Fibroblast of mammary gland (primary cell): Measurements from ENCODE around the gene UNC13A.

Source experiments
- DNase-seq: peaks from one replicate; pipeline ENCODE4 v3.0.0-alpha.2; 2010; ENCODE audit warnings: low read depth
- H3K4me3 ChIP-seq: 2 replicates; pipeline ENCODE4 v1.5.1; 2011; ENCODE audit warnings: low read depth, mild to moderate bottlenecking, low read length, moderate library complexity; ENCODE audit not compliant: control insufficient read depth
- CTCF ChIP-seq: conservative IDR thresholded peaks from 2 replicates; pipeline ENCODE4 v1.5.1; 2011; ENCODE audit warnings: low read depth, low read length, inconsistent platforms; ENCODE audit not compliant: control insufficient read depth, insufficient read depth

The UNC13A gene

GRCh38 chr19:17617807-17618192, 70.4 kb downstream of the UNC13A start:
- DNase-seq = no peak
- H3K4me3 ChIP-seq = no peak overlapping the region
- TF ChIP-seq CTCF = no peak

GRCh38 chr19:17616961-17617806, 71.0 kb downstream of the UNC13A start:
- H3K4me3 ChIP-seq = no peak overlapping the region
- peak; percentile 23 for DNase-seq
- TF ChIP-seq CTCF = no peak

GRCh38 chr19:17616686-17616960, 71.5 kb downstream of the UNC13A start:
- no peak for TF ChIP-seq CTCF
- no peak overlapping the region for H3K4me3 ChIP-seq

GRCh38 chr19:17615889-17616685, 72.1 kb downstream of the UNC13A start:
- no peak for DNase-seq
- TF ChIP-seq CTCF = no peak
- no peak overlapping the region for H3K4me3 ChIP-seq

More at GRCh38 chr19:17616686-17616960, 71.5 kb downstream of the UNC13A start:
- no peak for DNase-seq

- H3K4me3 ChIP-seq = no peak overlapping the region
- no peak for TF ChIP-seq CTCF
- no peak for DNase-seq
Observed at GRCh38 chr19:17614476-17614875, 73.7 kb downstream of the UNC13A start.

- DNase-seq = no peak
- TF ChIP-seq CTCF = no peak
- no peak overlapping the region for H3K4me3 ChIP-seq
Observed at GRCh38 chr19:17611462-17612244, 76.5 kb downstream of the UNC13A start.
